Measurements from ENCODE around the gene PAX9. TPM values are rescaled to one million over a fixed set of nuclear protein-coding genes. Genes with fewer than 3 reads are reported as not detected.

PAX9 gene
- total RNA-seq, 1 donor from 2014 or later = not detected

- intact Hi-C loops (cut with micrococcal nuclease) = loop anchor here (5.0 kb wide), 1 partner anchor 931 kb away; no protein-coding TSS in a partner anchor
Measured at GRCh38 chr14:36655963-36656686, 5.5 kb upstream of the PAX9 start.

GRCh38 chr14:36656687-36657398 is 4.8 kb upstream of the PAX9 start:
- intact Hi-C loops (cut with micrococcal nuclease) = loop anchor here (5.0 kb wide), 1 partner anchor 930 kb away; no protein-coding TSS in a partner anchor

GRCh38 chr14:36657399-36658122 is 4.1 kb upstream of the PAX9 start:
- intact Hi-C loops (cut with micrococcal nuclease) = loop anchor here (2.0 to 5.0 kb wide), 2 partner anchors 145 to 930 kb away; no protein-coding TSS in a partner anchor

GRCh38 chr14:36658123-36659009 is 3.3 kb upstream of the PAX9 start:
- intact Hi-C loops (cut with micrococcal nuclease) = loop anchor here (1.0 to 5.0 kb wide), 3 partner anchors 76 to 929 kb away; partner anchors contain the start of gene NKX2-8

- intact Hi-C loops (cut with micrococcal nuclease) = loop anchor here (1.0 to 5.0 kb wide), 3 partner anchors 77 to 928 kb away; partner anchors contain the start of gene NKX2-8
Measured at GRCh38 chr14:36659010-36659821, 2.4 kb upstream of the PAX9 start.

GRCh38 chr14:36659822-36660735 is 1.6 kb upstream of the PAX9 start:
- intact Hi-C loops (cut with micrococcal nuclease) = loop anchor here (1.0 to 5.0 kb wide), 3 partner anchors 78 to 927 kb away; partner anchors contain the start of gene NKX2-8

- intact Hi-C loops (cut with micrococcal nuclease) = no loop called here
Measured at GRCh38 chr14:36660736-36661505, 739 bp upstream of the PAX9 start.

- intact Hi-C loops (cut with micrococcal nuclease) = no loop called here
Measured at GRCh38 chr14:36662258-36662542, 540 bp downstream of the PAX9 start.

GRCh38 chr14:36662543-36663403 is 1.1 kb downstream of the PAX9 start:
- intact Hi-C loops (cut with micrococcal nuclease) = no loop called here

- intact Hi-C loops (cut with micrococcal nuclease) = no loop called here
Measured at GRCh38 chr14:36663404-36664321, 2.0 kb downstream of the PAX9 start.

GRCh38 chr14:36664322-36665193 is 2.9 kb downstream of the PAX9 start:
- intact Hi-C loops (cut with micrococcal nuclease) = no loop called here

GRCh38 chr14:36665887-36666415 is 4.3 kb downstream of the PAX9 start:
- intact Hi-C loops (cut with micrococcal nuclease) = no loop called here

- intact Hi-C loops (cut with micrococcal nuclease) = no loop called here
Measured at GRCh38 chr14:36666416-36667206, 5.0 kb downstream of the PAX9 start.

GRCh38 chr14:36667679-36668078 is 6.0 kb downstream of the PAX9 start:
- intact Hi-C loops (cut with micrococcal nuclease) = no loop called here

Data from T-helper 1 cell treated with Interleukin-12 subunit alpha and Interleukin-12 subunit beta and Interleukin-4 antibody, amounts not matched to agents 30 ng/mL and 1 ng/mL, for 36 hours (primary cell).